Measurements from ENCODE around the gene CCDC6.
"Not testable (repeated sequence)": the region's sequence is repeated elsewhere in the genome, so short reads cannot be mapped to it uniquely, and the experiment has no call there.

Gene CCDC6

GRCh38 chr10:59770689-59771088 lies 135.7 kb downstream of the CCDC6 start:
- no peak for DNase-seq (ENCODE audit: low read depth in 2 of 2)

GRCh38 chr10:59762505-59762904 lies 143.9 kb downstream of the CCDC6 start:
- no peak for DNase-seq (ENCODE audit: low read depth in 2 of 2)

GRCh38 chr10:59757966-59758365 lies 148.4 kb downstream of the CCDC6 start:
- DNase-seq (ENCODE audit: low read depth in 2 of 2), result no peak

- DNase-seq (ENCODE audit: low read depth in 2 of 2), result no peak
These were observed 151.4 kb downstream of the CCDC6 start for GRCh38 chr10:59754951-59755350.

- no peak for DNase-seq (ENCODE audit: low read depth in 2 of 2)
These were observed 153.1 kb downstream of the CCDC6 start, which contains the start of gene MRLN for GRCh38 chr10:59753267-59753666. Gene MRLN (minus strand): TSS chr10:59753455.

- no peak for DNase-seq (ENCODE audit: low read depth in 2 of 2)
These were observed 153.9 kb downstream of the CCDC6 start for GRCh38 chr10:59752278-59752940.

GRCh38 chr10:59750155-59750945 lies 156.0 kb downstream of the CCDC6 start:
- DNase-seq (ENCODE audit: low read depth in 2 of 2), result no peak

GRCh38 chr10:59748834-59749233 lies 157.5 kb downstream of the CCDC6 start:
- no peak for DNase-seq (ENCODE audit: low read depth in 2 of 2)

- DNase-seq (ENCODE audit: low read depth in 2 of 2), result no peak
These were observed 161.1 kb downstream of the CCDC6 start for GRCh38 chr10:59745163-59745650.

GRCh38 chr10:59744762-59745161 lies 161.6 kb downstream of the CCDC6 start:
- not testable (repeated sequence) for DNase-seq (ENCODE audit: low read depth in 2 of 2)

- not testable (repeated sequence) for DNase-seq (ENCODE audit: low read depth in 2 of 2)
These were observed 162.2 kb downstream of the CCDC6 start for GRCh38 chr10:59744156-59744555.

GRCh38 chr10:59741583-59741982 lies 164.8 kb downstream of the CCDC6 start:
- no peak for DNase-seq (ENCODE audit: low read depth in 2 of 2)

GRCh38 chr10:59741048-59741447 lies 165.3 kb downstream of the CCDC6 start:
- DNase-seq (ENCODE audit: low read depth in 2 of 2), result no peak

Data from stimulated activated CD8-positive, alpha-beta memory T cell treated with anti-CD3 and anti-CD28 coated beads, Interleukin-15, amount 100 ng/mL, for 4 hours (primary cell).